IMR-90 (cell line): ENCODE results near the gene MOV10L1. TPM values are rescaled to one million over a fixed set of nuclear protein-coding genes. Genes with fewer than 3 reads are reported as not detected.

Source experiments
- ATAC-seq: fragments of 200-7000 bp; cut with Tn5 transposase; 2 replicates; pipeline ENCODE4 v1.9.1; 2020; ENCODE audit warnings: low read depth, mild to moderate bottlenecking, moderate library complexity
- BruUV-seq: library from RNA; stranded (reverse); fragments of 400-500 nt; replicated peaks from 2 replicates; lab custom pipeline; 2021; lab: Mats Ljungman, UMichigan
- CTCF ChIA-PET: fragments of 300-600 bp; formaldehyde crosslinking; extraction: SDS; loops from one replicate; lab custom pipeline; 2021; ENCODE audit warnings: antibody characterized with exemption; lab: Yijun Ruan, JAX
- POLR2A ChIA-PET: fragments of 300-600 bp; sonication (Branson Sonifier 250); formaldehyde crosslinking; loops from one replicate; lab custom pipeline; 2022; ENCODE audit warnings: antibody characterized with exemption; ENCODE audit not compliant: unreplicated experiment; lab: Charles Lee
- DNase-seq: peaks from one replicate; pipeline ENCODE4 v3.0.0; 2013
- H2AFZ ChIP-seq: replicated peaks from 2 replicates; pipeline ENCODE3; 2013; ENCODE audit warnings: low read length, mild to moderate bottlenecking; ENCODE audit not compliant: poor library complexity
- H2AK5ac ChIP-seq: 2 replicates; pipeline ENCODE4 v1.6.1; 2013; ENCODE audit warnings: low read depth, low read length, inconsistent platforms
- H2AK9ac ChIP-seq: replicated peaks from 2 replicates; pipeline ENCODE3; 2013; ENCODE audit warnings: mild to moderate bottlenecking, low read depth, low read length, moderate library complexity; ENCODE audit not compliant: poor library complexity
- H2BK120ac ChIP-seq: 2 replicates; pipeline ENCODE4 v1.6.1; 2013; ENCODE audit warnings: low read depth, low read length, inconsistent platforms
- H2BK15ac ChIP-seq: 3 replicates; pipeline ENCODE4 v1.6.1; 2013; ENCODE audit warnings: low read depth, low read length, inconsistent platforms
- H2BK20ac ChIP-seq: 2 replicates; pipeline ENCODE4 v1.6.1; 2013; ENCODE audit warnings: low read depth, mild to moderate bottlenecking, inconsistent platforms, low read length, moderate library complexity
- H2BK5ac ChIP-seq: 2 replicates; pipeline ENCODE4 v1.6.1; 2013; ENCODE audit warnings: mild to moderate bottlenecking, low read depth, low read length, inconsistent platforms; ENCODE audit not compliant: poor library complexity, severe bottlenecking
- H3K14ac ChIP-seq: replicated peaks from 2 replicates; pipeline ENCODE4 v1.6.1; 2013; ENCODE audit warnings: low read depth, low read length, inconsistent platforms
- H3K18ac ChIP-seq: 2 replicates; pipeline ENCODE4 v1.6.1; 2013; ENCODE audit warnings: low read depth, low read length, control low read depth
- H3K23ac ChIP-seq: 2 replicates; pipeline ENCODE4 v1.6.1; 2013; ENCODE audit warnings: low read depth, low read length, inconsistent platforms
- H3K27ac ChIP-seq: 2 replicates; pipeline ENCODE4 v1.5.1; 2013; ENCODE audit warnings: mild to moderate bottlenecking, control low read depth, low read length; ENCODE audit not compliant: insufficient read depth
- H3K27me3 ChIP-seq: 2 replicates; pipeline ENCODE4 v1.6.1; 2013; ENCODE audit warnings: low read length; ENCODE audit not compliant: control insufficient read depth, insufficient read depth
- H3K36me3 ChIP-seq: 2 replicates; pipeline ENCODE4 v1.6.1; 2013; ENCODE audit warnings: low read length, mixed read lengths; ENCODE audit not compliant: control insufficient read depth, insufficient read depth
- H3K4ac ChIP-seq: 2 replicates; pipeline ENCODE4 v1.6.1; 2013; ENCODE audit warnings: low read depth, low read length, inconsistent platforms
- H3K4me1 ChIP-seq: 2 replicates; pipeline ENCODE4 v1.6.1; 2013; ENCODE audit warnings: low read length, mixed read lengths; ENCODE audit not compliant: control insufficient read depth, insufficient read depth
- H3K4me2 ChIP-seq: 2 replicates; pipeline ENCODE4 v1.6.1; 2013; ENCODE audit warnings: low read depth, mild to moderate bottlenecking, control low read depth, low read length, moderate library complexity
- H3K4me3 ChIP-seq: 2 replicates; pipeline ENCODE4 v1.5.1; 2013; ENCODE audit warnings: low read depth, mild to moderate bottlenecking, control low read depth, low read length, moderate library complexity; ENCODE audit not compliant: insufficient read depth
- H3K56ac ChIP-seq: 2 replicates; pipeline ENCODE4 v1.6.1; 2013; ENCODE audit warnings: low read length, inconsistent platforms; ENCODE audit not compliant: insufficient read depth; ENCODE audit errors: extremely low read depth
- H3K79me1 ChIP-seq, 2 experiments: 2 replicates each; pipeline ENCODE4 v1.6.1; 2013; ENCODE audit warnings: low read length in 2 of 2, inconsistent platforms in 1 of 2, low read depth in 1 of 2
- H3K9ac ChIP-seq: 2 replicates; pipeline ENCODE4 v1.6.1; 2013; ENCODE audit warnings: low read depth, low read length, control low read depth
- H3K9me1 ChIP-seq: 2 replicates; pipeline ENCODE4 v1.6.1; 2013; ENCODE audit warnings: low read length, inconsistent platforms; ENCODE audit not compliant: insufficient read depth
- H3K9me3 ChIP-seq: 2 replicates; pipeline ENCODE4 v1.6.1; 2013; ENCODE audit warnings: low read length; ENCODE audit not compliant: control insufficient read depth, insufficient read depth
- H4K20me1 ChIP-seq: 2 replicates; pipeline ENCODE4 v1.6.1; 2013; ENCODE audit warnings: low read length, inconsistent platforms; ENCODE audit not compliant: insufficient read depth
- H4K5ac ChIP-seq: 2 replicates; pipeline ENCODE4 v1.6.1; 2013; ENCODE audit warnings: mild to moderate bottlenecking, low read depth, low read length, control low read depth
- H4K8ac ChIP-seq, 2 experiments: 2 replicates each; pipeline ENCODE4 v1.6.1; 2013; ENCODE audit warnings: low read depth in 2 of 2, low read length in 2 of 2, control low read depth in 1 of 2, inconsistent platforms in 1 of 2
- H4K91ac ChIP-seq: 2 replicates; pipeline ENCODE4 v1.6.1; 2013; ENCODE audit warnings: low read depth, low read length, inconsistent platforms; ENCODE audit not compliant: insufficient read depth
- BHLHE40 ChIP-seq: fragments of 150-350 bp; IDR thresholded peaks from 2 replicates; pipeline ENCODE4 v1.6.1; 2016; ENCODE audit warnings: mild to moderate bottlenecking, low read depth, low read length
- CEBPB ChIP-seq: IDR thresholded peaks from 2 replicates; pipeline ENCODE4 v1.6.1; 2012; ENCODE audit warnings: low read depth, low read length, improper control_type of control experiment
- CHD1 ChIP-seq: IDR thresholded peaks from 2 replicates; pipeline ENCODE4 v1.6.1; 2012; ENCODE audit warnings: low read depth, low read length, improper control_type of control experiment
- CTCF ChIP-seq: conservative IDR thresholded peaks from 2 replicates; pipeline ENCODE4 v1.5.1; 2012; ENCODE audit warnings: mild to moderate bottlenecking, low read depth, low read length, improper control_type of control experiment
- ELK1 ChIP-seq: fragments of 150-350 bp; IDR thresholded peaks from 2 replicates; pipeline ENCODE4 v1.6.1; 2016; ENCODE audit warnings: low read depth, mild to moderate bottlenecking, low read length, moderate library complexity, borderline replicate concordance
- FOS ChIP-seq: fragments of 150-350 bp; IDR thresholded peaks from 2 replicates; pipeline ENCODE4 v1.6.1; 2016; ENCODE audit warnings: low read depth, low read length
- MAZ ChIP-seq: IDR thresholded peaks from 2 replicates; pipeline ENCODE4 v1.6.1; 2012; ENCODE audit warnings: low read depth, mild to moderate bottlenecking, low read length, improper control_type of control experiment, moderate library complexity, borderline replicate concordance
- MXI1 ChIP-seq: IDR thresholded peaks from 2 replicates; pipeline ENCODE4 v1.6.1; 2012; ENCODE audit warnings: low read depth, mild to moderate bottlenecking, low read length, moderate library complexity, borderline replicate concordance
- NFE2L2 ChIP-seq: fragments of 150-350 bp; IDR thresholded peaks from 2 replicates; pipeline ENCODE4 v1.6.1; 2016; ENCODE audit warnings: low read depth, mild to moderate bottlenecking, low read length
- POLR2A ChIP-seq: IDR thresholded peaks from 2 replicates; pipeline ENCODE4 v1.6.1; 2012; ENCODE audit warnings: mild to moderate bottlenecking, low read depth, low read length
- RAD21 ChIP-seq: IDR thresholded peaks from 2 replicates; pipeline ENCODE4 v1.6.1; 2012; ENCODE audit warnings: low read length, improper control_type of control experiment
- RCOR1 ChIP-seq: IDR thresholded peaks from 2 replicates; pipeline ENCODE4 v1.6.1; 2012; ENCODE audit warnings: mild to moderate bottlenecking, low read length, improper control_type of control experiment; ENCODE audit not compliant: insufficient replicate concordance
- RFX5 ChIP-seq: IDR thresholded peaks from 2 replicates; pipeline ENCODE4 v1.8.0; 2012; ENCODE audit warnings: low read depth, mild to moderate bottlenecking, low read length, moderate library complexity
- SMC3 ChIP-seq: fragments of 150-350 bp; IDR thresholded peaks from 2 replicates; pipeline ENCODE4 v1.6.1; 2016; ENCODE audit warnings: low read depth, mild to moderate bottlenecking, antibody characterized with exemption, low read length, moderate library complexity
- WGBS, 2 experiments: methylation state at CpG; one replicate each; pipeline versions ENCODE4 v1.1.5 to v1.1.7; 2013; ENCODE audit warnings: missing lambda C conversion rate in 2 of 2; ENCODE audit not compliant: insufficient read length in 1 of 2; ENCODE audit errors: extremely low coverage in 2 of 2; 5-methylcytosine and 5-hydroxymethylcytosine counted together
- dilution Hi-C: fragments of 300-500 bp; cut with HindIII; formaldehyde crosslinking; loops from one replicate; pipeline ENCODE4 v1.14.3; 2018; ENCODE audit warnings: low sequenced_read_pairs; ENCODE audit not compliant: unreplicated experiment
- in situ Hi-C: fragments of 300-500 bp; cut with MboI; formaldehyde crosslinking; loops from 3 replicates; pipeline ENCODE4 v1.14.3; 2019; ENCODE audit warnings: low sequenced_read_pairs, inconsistent platforms, mixed read lengths
- intact Hi-C: fragments of 100-400 bp; cut with micrococcal nuclease; formaldehyde crosslinking; loops from 2 replicates; pipeline ENCODE4 v1.10.0; 2022
- polyA plus RNA-seq, 3 experiments: library from polyadenylated mRNA; depleted of rRNA; stranded (reverse); fragments of >200 nt; gene quantifications; 2 replicates each; pipeline ENCODE4 v1.2.3, GENCODE V29; 2012; ENCODE audit warnings: low replicate concordance in 1 of 3
- total RNA-seq: library from RNA; depleted of rRNA; stranded (reverse); fragments of >200 nt; gene quantifications from 2 replicates; pipeline ENCODE4 v1.2.3, GENCODE V29; 2012

The MOV10L1 gene
- total and polyA plus RNA-seq, 2 of the 4 experiments (the other 2 are of a cell fraction), result 0.72 to 1.4 TPM

- no peak overlapping the region for H4K8ac ChIP-seq
- BruUV-seq, result no TSS peak
- no peak overlapping the region for H2BK5ac ChIP-seq
- no peak overlapping the region for H3K4ac ChIP-seq
- peaks cover 11% of the 10 kb centered on the region; the same call in 1 of the 2 replicates for H3K36me3 ChIP-seq
- H3K9ac ChIP-seq, result no peak overlapping the region
- H2AFZ ChIP-seq, result peak overlapping the region; percentile 65
- no peaks in the 10 kb centered on the region; the same call in 1 of the 2 replicates for H3K27me3 ChIP-seq
- H2BK15ac ChIP-seq, result no peak overlapping the region
- H3K27ac ChIP-seq, result no peak overlapping the region
- no peaks in the 10 kb centered on the region for H3K9me1 ChIP-seq
- no peak overlapping the region for H2BK120ac ChIP-seq
- no peak overlapping the region for H3K4me3 ChIP-seq
- H3K18ac ChIP-seq, result no peak overlapping the region
- no peaks in the 10 kb centered on the region; the same call in 1 of the 2 replicates for H3K4me1 ChIP-seq
- no peaks in the 10 kb centered on the region for H3K9me3 ChIP-seq
- ATAC-seq (peak; percentile 55), DNase-seq (peak; percentile 45)
- in situ Hi-C loops (loop anchor here (5.0 kb wide), 1 partner anchor 63 kb away; no protein-coding TSS in a partner anchor), dilution Hi-C loops (no loop called here), intact Hi-C loops (no loop called here)
- H3K23ac ChIP-seq, result no peak overlapping the region
- H4K91ac ChIP-seq, result no peak overlapping the region
- ChIA-PET POLR2A (no interaction called here), CTCF (interaction anchor here (1.2 to 1.3 kb wide), 2 partner anchors 9 to 11 kb away, joined by 4 read pairs; no protein-coding TSS in a partner anchor)
- 0 out of 2 replicates have a peak overlapping the region, but pooled peaks have one; percentile 2 for H3K14ac ChIP-seq
- no peak overlapping the region for H2BK20ac ChIP-seq
- 67% methylated on average over 14 of the region's 22 CpGs; no CpG with 5 or more reads in 1 of the 2 experiments for WGBS, 2 experiments
- no peak overlapping the region for H4K5ac ChIP-seq
- no peaks in the 10 kb centered on the region for H3K79me1 ChIP-seq
- no peaks in the 10 kb centered on the region; the same call in 1 of the 2 replicates for H4K20me1 ChIP-seq
- H3K56ac ChIP-seq, result no peak overlapping the region
- H3K4me2 ChIP-seq, result no peak overlapping the region
- no peak overlapping the region for H2AK5ac ChIP-seq
- H2AK9ac ChIP-seq, result peak overlapping the region; percentile 80
- TF ChIP-seq ELK1, result no peak
- TF ChIP-seq CEBPB, result no peak
- TF ChIP-seq BHLHE40, result no peak
- TF ChIP-seq CHD1, result no peak
- TF ChIP-seq MXI1, result no peak
- no peak for TF ChIP-seq NFE2L2
- no peak for TF ChIP-seq MAZ
- TF ChIP-seq CTCF, result peak; percentile 57
- no peak for TF ChIP-seq POLR2A
- no peak for TF ChIP-seq RCOR1
- TF ChIP-seq RFX5, result no peak
- peak; percentile 64 for TF ChIP-seq RAD21
- peak; percentile 27; the same call in 1 of the 2 replicates for TF ChIP-seq SMC3
- TF ChIP-seq FOS, result no peak
Measured at GRCh38 chr22:50148991-50149721, 59.4 kb downstream of the MOV10L1 start.
